GM12891 (cell line): ENCODE data around the gene KRT10.

Source experiments
- DNase-seq: peaks from one replicate; pipeline ENCODE4 v3.0.0; 2011; ENCODE audit warnings: low spot score; ENCODE audit not compliant: insufficient read length
- FAIRE-seq: peaks from 2 replicates; lab custom pipeline; 2011; peaks lifted over from hg19 to GRCh38; lab: Jason Lieb, UNC
- PAX5 ChIP-seq: IDR thresholded peaks from 2 replicates; pipeline ENCODE4 v1.6.1; 2011; ENCODE audit warnings: low read length, moderate library complexity, mild to moderate bottlenecking; ENCODE audit not compliant: insufficient read depth, severe bottlenecking
- POLR2A ChIP-seq: IDR thresholded peaks from 2 replicates; pipeline ENCODE4 v1.6.1; 2011; ENCODE audit warnings: low read depth, low read length, control low read depth
- POLR2AphosphoS5 ChIP-seq: IDR thresholded peaks from 2 replicates; pipeline ENCODE4 v1.6.1; 2011; ENCODE audit warnings: low read depth, low read length, control low read depth
- POU2F2 ChIP-seq: IDR thresholded peaks from 2 replicates; pipeline ENCODE4 v1.6.1; 2011; ENCODE audit warnings: low read depth, mild to moderate bottlenecking, control low read depth, low read length, moderate library complexity
- SPI1 ChIP-seq: IDR thresholded peaks from 2 replicates; pipeline ENCODE4 v1.6.1; 2011; ENCODE audit warnings: low read depth, low read length, control low read depth
- TAF1 ChIP-seq: IDR thresholded peaks from 2 replicates; pipeline ENCODE4 v1.6.1; 2011; ENCODE audit warnings: low read depth, low read length, control low read depth

The KRT10 gene

DNA sequence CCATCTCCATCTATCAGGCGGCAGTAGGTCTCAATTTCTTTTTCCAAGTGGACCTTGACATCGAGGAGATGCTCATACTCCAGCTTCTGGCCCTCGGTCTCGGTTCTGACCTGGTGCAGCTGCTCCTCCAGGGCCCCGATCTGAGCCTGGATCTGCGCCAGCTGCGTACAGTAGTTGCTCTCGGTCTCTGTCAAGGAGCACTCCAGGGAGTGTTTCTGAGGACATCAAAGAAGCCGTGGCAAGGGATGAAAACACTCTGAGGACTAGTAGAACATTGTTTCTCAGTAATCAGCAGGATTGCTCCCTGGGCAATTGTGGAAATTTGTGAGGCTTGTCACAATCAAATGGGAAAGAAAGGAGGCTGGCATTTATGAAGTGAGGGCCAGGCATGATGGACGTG is 28.6 kb downstream of the KRT10 start:
- DNase-seq (no peak), FAIRE-seq (no peak)
- TF ChIP-seq TAF1 (no peak), POLR2A (no peak), SPI1 (no peak), POLR2AphosphoS5 (no peak), PAX5 (no peak), POU2F2 (no peak)

DNA sequence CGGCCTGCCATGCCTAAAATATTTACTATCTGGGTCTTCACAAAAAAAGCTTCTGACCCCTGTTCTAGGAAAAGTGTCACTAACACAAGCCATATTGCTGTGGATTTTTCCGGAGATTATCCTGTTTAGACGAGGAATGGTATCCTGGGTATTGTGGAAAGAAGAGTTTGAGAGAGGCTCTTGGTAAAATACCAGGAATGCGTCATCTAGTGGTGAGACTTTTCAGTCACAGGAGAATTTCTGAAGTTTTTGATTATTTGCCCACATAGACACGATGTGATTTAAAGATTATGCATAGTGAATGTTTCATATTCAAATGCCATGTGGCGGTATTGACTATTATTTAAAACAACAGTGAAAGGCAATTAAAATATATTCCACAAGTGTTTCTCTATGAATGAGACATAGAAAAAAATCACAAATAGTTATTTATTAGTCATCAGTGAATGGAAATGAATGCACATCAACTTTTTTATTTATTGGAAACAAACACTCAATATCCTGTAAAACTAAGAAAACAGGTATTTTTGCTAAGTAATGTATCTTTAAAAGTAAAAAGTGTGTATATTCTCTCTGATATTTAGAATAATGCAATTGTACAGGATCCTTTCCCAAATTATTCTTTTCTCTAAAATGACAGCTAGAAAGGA is 30.5 kb downstream of the KRT10 start:
- FAIRE-seq (no peak), DNase-seq (no peak)
- TF ChIP-seq PAX5 (no peak), POU2F2 (no peak), TAF1 (no peak), SPI1 (no peak)

DNA sequence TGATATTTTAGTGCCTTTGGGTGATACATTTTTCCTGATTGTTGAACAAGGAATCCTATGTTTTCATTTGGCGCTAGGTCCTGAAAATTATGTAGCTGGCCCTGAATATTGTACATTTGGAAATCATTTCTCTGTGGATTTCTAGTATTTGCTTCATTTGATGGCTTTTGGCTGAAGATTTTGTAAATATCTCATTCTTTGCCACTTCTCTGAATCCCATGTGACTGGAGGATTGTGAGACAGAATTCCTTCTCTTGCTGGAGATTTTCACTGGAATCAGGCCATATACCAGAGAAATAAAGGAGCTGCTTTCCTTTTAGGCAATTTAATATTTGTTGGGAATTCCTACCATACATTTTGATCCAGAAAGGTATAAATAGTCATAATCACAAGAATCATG is 31.3 kb downstream of the KRT10 start:
- FAIRE-seq (no peak), DNase-seq (no peak)
- no peak for TF ChIP-seq POLR2A
- no peak for TF ChIP-seq PAX5
- no peak for TF ChIP-seq POU2F2
- TF ChIP-seq TAF1 = no peak
- TF ChIP-seq SPI1 = no peak
- no peak for TF ChIP-seq POLR2AphosphoS5

DNA sequence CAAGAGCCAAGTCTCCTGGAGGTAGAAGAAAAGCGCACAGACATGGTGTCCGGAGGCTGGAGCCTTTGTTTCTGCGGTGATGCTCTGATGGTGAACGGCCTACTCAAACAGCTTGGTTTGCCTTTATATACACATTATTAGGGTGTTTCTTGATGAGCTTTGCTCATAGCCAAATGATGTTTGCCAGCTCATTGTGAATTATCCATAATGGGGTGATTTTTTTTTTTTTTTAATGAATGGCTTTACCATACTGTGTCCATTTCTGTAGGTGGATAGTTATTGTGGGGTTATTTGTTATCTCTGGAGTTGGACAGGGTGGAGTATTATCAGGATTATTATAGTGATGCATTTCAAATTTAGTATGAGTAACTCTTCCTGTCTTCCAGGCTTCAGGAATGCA is 40.0 kb downstream of the KRT10 start, which contains the start of gene KRT27:
Gene KRT27, minus strand, starts transcription at position 101 of the 400 bp plus-strand sequence. Its CDS starts 57 bp downstream, at position 44.
- no peak for FAIRE-seq
- DNase-seq = no peak
- TF ChIP-seq POLR2AphosphoS5 = no peak
- TF ChIP-seq PAX5 = no peak
- TF ChIP-seq POU2F2 = no peak
- TF ChIP-seq SPI1 = no peak
- no peak for TF ChIP-seq POLR2A
- no peak for TF ChIP-seq TAF1

DNA sequence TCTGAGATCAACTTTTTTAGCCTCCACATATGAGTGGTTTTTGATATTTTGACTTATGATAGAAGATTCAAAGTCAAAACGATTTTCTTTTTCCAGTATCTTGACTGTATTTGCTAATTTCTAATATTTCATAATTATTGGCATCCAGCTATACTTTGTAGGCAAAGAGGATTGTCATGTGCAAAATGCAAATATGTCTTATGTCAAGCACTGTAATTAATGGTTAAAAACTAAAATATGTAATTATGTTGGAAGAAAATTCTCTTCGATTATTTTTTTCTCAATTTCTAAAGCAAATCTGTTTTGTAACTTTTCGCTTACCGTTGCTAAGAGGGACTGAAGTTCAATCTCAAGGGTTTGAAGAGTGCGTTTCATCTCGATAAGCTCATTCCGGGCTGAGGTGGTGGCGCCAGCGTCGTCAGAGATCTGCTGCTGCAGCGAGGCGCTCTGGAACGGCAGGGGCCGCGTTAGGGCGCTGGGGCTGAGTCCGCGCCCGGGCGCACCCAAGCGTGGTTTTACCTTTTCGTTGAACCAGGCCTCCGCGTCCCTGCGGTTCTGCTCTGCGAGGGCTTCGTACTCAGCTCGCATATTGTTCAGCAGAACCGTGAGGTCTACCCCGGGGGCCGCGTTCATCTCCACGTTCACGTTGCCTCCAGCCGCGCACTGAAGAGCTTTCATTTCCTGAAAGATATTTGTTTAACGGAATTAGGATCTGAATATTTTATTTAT is 43.1 kb downstream of the KRT10 start:
- FAIRE-seq (no peak), DNase-seq (no peak)
- TF ChIP-seq POLR2AphosphoS5 (no peak), POLR2A (no peak), SPI1 (no peak), PAX5 (no peak), POU2F2 (no peak)

DNA sequence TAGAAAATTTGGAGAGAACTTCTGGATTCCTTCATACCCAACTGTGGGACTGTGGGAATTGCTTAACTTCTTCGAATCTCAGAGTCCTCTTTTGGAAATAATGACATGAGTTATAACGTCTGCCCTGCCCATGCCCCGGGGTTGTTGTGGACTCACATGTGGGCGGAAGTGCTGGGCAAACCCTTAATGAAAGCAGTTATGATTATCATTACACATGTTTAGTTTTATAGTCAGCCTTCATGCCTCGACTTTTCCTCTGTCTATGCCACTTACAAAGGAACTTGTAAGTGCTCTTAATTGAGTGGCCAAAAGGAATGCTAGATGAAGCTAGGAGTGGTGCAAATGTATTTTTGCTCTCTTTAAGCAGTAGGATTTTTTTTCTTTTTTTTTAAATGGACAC is 44.0 kb downstream of the KRT10 start:
- TF ChIP-seq TAF1 = no peak
- no peak for TF ChIP-seq SPI1
- no peak for TF ChIP-seq POU2F2
- TF ChIP-seq POLR2A = no peak
- no peak for TF ChIP-seq POLR2AphosphoS5
- TF ChIP-seq PAX5 = no peak
- FAIRE-seq = no peak
- DNase-seq = no peak

DNA sequence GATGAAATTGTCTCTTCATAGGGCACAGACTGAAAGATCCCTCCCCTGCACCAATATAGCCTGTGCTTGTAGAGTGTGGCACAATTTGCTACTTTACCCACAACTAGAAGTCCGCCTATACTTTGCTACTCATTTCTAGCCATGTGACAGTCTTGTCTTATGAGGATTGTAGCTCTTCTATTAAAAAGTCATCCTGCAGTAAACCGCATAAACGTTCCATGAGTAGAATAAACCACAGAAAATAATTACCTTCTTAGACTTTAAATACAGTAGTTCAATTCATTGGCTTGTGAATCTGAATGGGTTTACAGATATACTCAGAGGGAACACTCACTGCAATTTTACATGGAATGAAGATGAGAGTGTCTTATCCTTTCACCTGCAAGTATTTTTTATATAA is 44.4 kb downstream of the KRT10 start:
- DNase-seq = no peak
- TF ChIP-seq POU2F2 (no peak), SPI1 (no peak), TAF1 (no peak), POLR2A (no peak), POLR2AphosphoS5 (no peak), PAX5 (no peak)
- FAIRE-seq = no peak

DNA sequence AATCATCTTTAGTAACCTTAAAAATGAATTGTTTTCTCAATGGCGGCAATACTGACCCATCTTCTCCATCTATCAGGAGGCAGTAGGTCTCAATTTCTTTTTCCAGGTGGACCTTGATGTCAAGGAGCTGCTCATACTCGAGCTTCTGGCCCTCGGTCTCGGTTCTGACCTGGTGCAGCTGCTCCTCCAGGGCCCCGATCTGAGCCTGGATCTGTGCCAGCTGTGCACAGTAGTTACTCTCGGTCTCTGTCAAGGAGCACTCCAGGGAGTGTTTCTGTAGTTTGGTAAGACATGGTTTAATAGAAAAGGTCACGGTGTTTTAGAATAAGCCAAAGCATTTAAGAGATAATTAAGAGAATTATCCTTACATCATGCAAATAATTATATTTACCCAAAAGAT is 45.0 kb downstream of the KRT10 start:
- TF ChIP-seq SPI1 (no peak), TAF1 (no peak), POLR2A (no peak), POLR2AphosphoS5 (no peak), PAX5 (no peak), POU2F2 (no peak)
- DNase-seq (no peak), FAIRE-seq (no peak)

DNA sequence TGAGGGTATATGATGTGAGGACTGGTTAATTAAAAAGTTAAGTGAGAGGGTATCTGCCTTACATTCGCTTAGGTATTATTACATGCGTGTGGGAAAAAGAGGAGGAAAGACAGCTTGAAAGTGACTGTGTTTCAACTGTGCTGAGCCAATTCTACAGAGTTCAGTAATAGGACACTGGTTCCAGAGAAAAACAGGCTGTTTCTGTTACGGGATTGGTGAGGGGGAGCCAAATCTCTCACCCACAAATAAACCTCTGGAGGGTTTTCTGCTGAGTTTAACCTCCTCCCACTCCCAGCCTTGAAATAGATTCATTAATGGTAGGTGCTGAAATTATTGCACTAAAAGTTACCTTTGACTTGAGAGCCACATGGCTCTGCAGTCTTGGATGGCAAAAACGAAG is 46.5 kb downstream of the KRT10 start:
- FAIRE-seq = no peak

DNA sequence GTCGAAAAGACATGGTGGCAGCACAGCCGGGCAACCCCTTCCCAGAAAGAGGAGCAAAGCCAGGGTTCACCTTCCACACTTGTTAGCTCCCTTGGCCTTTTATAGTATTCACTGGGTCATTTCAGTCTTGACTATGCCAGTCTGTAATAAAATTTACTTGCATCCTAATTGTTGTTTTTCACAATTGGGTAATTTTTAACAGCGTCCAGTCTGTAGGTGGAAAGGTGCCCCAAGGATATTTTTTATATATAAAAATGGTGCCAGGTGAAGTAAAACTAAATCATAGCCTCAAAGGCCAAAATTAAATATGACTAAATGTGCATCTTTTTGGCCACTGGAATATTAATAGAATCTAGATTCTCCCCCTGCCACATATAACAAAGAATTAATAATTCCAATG is 50.3 kb downstream of the KRT10 start, which contains the start of gene KRT26:
Gene KRT26, minus strand, starts transcription at position 101 of the 400 bp plus-strand sequence. Its CDS starts 88 bp downstream, at position 13.
- no peak for TF ChIP-seq PAX5
- no peak for TF ChIP-seq TAF1
- TF ChIP-seq SPI1 = no peak
- no peak for TF ChIP-seq POLR2AphosphoS5
- TF ChIP-seq POLR2A = no peak
- TF ChIP-seq POU2F2 = no peak
- FAIRE-seq = no peak

More for the DNA sequence above, 46.5 kb downstream of the KRT10 start:
- TF ChIP-seq PAX5 = no peak
- TF ChIP-seq POLR2AphosphoS5 = no peak
- TF ChIP-seq POU2F2 = no peak
- no peak for TF ChIP-seq SPI1
- no peak for TF ChIP-seq TAF1
- TF ChIP-seq POLR2A = no peak
- no peak for DNase-seq

More for the DNA sequence above, 50.3 kb downstream of the KRT10 start, which contains the start of gene KRT26:
- no peak for DNase-seq
